GF-D8 (cell line): Measurements from ENCODE around the gene PLA2G2C.
"Not testable (repeated sequence)": the region's sequence is repeated elsewhere in the genome, so short reads cannot be mapped to it uniquely, and the experiment has no call there.

ENCODE experiments used
- DNase-seq: peaks from one replicate; lab custom pipeline; 2025; lab: John Stamatoyannopoulos, UW

Gene PLA2G2C

DNA sequence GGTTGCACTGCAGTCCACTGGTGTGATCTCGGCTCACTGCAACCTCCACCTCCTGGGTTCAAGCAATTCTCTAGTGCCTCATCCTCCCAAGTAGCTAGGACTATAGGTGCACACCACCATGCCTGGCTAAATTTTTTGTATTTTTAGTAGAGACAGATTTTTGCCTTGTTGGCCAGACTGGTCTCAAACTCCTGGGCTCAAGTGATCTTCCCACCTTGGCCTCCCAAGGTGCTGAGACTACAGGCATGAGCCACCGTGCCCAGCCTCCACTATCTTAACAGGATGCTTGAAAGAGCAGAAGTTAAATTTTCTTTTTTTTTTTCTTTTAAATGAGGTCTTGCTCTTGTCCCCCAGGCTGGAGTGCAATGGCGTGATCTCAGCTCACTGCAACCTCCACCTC lies 55.8 kb downstream of the PLA2G2C start:
- DNase-seq: not testable (repeated sequence)

DNA sequence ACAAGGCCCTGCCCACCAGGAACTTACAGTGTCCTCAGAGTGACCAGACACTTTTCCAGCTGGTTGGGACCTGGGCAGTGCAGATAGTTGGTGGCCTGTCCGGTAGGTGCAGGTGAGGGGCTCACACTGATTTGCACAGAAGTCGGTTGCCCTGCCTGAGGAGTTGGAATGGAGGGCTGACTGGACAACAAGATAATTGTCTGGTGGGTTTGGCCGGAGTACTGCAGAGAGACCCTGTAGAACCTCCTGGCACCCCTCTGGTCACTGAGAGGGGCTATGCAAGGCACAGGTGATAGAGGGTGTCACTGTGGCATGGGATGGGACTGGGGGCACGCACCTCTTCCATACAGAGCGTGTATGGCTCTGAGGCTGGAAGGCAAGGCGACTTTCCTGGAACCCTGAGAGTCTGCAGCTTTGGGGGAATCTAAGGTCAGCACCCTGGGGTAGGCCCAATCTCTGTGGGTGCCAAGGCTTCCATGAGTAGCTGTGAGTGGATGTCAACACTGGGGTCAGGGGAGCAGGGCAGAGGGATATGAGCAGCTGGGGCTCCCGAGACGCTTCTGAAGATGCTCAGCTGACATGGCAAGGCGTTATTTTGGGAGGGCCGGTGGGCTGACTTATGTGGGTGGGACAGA lies 59.4 kb downstream of the PLA2G2C start:
- no peak for DNase-seq

DNA sequence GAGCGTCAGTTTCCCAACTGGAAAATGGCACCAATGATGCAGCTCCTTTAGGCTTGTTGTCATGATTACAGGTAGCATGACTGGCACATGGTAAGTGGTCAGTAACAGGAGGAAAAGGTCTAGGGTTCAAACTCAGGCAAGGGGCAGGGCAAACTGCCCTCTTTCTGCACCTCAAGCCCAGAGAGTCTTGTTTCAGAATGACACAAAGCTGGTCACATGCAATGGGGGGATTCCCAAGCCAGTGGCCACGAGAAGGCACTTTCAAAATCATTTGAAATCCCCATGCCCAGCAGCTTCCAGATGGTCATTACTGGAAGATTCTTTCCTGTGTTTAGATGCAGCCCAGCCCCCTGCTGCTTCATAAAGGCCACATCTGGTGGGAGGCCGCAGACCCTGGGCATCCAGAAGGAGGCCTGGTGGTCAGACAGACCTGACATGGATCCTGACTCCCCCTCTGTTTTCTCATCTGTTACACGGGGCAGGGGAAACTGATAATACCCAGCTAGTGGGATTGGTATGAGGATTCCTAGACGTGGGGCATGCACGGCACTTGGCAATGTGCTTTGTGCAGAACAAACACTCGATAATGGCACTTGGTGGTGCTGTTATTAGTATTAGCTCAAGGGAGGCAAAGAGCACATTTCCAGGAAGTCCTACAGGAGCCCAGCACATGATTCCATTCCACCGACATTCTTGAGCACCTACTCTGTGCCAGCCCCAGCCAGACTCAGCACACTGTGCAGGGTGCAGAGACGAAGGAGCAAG lies 60.1 kb downstream of the PLA2G2C start:
- DNase-seq: no peak

DNA sequence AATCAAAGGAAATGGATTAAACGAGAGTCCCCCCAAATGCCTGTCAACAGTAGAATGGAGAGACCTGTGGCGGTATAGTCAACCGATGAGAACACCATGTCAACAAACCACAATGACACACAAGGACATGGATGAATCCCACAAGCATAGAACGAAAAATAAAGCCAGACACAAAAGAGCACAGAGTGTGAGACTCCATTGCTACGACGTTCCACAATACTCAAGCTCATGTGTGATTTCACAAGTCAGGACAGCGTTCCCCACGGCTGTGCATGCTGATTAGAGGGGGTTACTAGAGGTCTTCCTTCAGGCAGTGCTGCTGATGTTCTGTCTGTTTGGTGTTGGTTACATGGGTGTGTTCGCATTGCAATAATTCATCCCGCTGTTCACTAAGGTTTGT lies 61.2 kb downstream of the PLA2G2C start:
- DNase-seq: no peak

DNA sequence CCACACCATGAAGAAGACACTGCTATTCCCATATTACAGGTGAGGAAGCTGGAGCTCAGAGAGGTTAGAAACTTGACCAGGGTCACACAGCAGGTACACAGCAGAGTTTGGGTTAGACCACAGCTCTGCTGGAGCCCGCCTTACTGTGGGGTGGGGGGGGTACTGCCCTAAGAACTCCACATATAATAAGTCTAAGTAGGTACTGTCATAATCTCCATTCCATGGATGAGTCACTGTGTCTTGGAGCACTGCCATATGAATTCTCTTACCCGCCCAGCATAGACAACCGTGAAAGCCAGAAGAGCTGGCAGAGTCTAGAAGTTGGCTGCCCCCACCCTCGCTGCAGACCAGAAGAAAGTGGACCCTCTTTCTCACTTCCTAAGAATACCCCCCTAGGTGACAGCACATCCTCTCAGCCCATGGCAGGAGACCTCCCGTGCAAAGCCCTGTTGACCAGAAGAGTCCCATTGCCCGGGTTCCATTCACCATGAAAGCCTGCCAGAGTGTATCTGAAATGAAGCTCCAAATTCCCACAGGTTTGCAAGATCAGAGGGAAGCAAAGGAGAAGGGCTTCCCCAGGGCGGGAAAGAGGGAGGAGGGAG lies 61.8 kb downstream of the PLA2G2C start:
- no peak for DNase-seq

DNA sequence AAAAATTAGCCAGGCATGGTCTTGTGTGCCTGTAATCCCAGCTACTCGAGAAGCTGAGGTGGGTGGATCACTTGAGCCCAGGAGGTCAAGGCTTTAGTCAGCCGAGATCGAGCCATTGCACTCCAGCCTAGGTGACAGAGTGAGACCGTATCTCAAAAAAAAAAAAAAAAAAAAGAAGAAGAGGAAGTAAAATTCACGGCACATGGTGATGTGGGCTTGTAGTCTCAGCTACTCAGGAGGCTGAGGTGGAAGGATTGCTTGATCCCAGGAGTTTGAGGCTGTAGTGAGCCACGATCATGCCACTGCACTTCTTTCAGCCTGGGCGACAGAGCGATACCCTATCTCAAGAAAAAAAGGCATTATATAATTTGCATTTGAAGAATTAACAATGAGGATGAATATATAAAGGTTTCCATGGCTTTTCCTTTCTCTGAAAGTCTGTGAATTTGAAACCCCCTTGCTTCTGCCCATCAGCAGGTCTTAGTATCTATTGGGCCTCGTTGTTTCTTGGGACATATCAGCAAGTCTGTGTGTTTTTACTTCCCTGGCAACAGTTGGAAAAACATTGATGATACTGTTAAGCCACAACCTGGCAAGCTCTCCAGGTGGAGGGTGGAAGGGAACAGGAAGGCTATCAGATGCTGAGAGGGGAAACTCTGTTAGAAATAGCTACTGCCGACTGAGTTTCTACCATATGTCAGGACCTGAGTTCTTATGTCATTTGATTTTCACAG lies 62.4 kb downstream of the PLA2G2C start:
- DNase-seq: no peak

DNA sequence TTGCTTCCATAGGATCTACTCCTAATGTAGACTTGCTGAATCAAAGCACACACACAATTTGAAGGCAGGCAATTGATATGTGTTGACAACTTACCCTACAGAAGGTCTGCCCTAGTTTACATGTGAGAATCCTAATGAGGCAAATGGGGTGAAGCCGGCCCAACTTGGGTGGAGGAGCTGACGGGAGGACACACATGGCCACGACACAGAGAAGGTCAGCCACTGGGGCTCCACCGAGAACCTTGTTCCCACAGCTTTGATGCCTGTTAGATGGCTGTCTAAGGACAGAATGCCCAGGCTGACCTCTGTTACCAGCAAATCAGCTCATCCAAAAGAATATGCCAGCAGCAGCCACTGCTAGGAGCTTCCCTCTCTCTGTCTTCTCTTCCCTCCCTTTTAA lies 65.5 kb downstream of the PLA2G2C start:
- DNase-seq: no peak

DNA sequence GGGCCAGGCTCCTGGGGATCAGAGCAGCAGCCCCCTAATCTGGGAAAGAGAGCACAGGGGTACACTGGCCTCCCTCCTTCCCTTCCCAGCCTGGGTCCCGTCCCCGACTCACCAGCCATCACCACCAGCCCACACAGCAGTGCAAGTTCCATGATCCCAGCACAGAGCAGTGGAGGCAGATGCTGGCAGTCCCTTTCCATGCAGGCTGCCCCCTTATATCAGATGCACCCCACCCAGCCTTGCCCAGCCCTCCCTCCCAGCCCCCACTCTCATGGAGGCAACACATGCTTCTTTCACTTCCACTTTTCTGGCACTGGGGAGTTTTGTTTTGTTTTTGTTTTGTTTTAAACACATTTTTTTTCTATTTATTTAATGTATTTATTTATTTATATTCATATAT lies 67.0 kb downstream of the PLA2G2C start, which contains the start of gene PLA2G2D:
PLA2G2D (minus strand) TSS at position 190 of the 400 bp plus-strand sequence; CDS start at position 152, 38 bp downstream.
- no peak for DNase-seq

DNA sequence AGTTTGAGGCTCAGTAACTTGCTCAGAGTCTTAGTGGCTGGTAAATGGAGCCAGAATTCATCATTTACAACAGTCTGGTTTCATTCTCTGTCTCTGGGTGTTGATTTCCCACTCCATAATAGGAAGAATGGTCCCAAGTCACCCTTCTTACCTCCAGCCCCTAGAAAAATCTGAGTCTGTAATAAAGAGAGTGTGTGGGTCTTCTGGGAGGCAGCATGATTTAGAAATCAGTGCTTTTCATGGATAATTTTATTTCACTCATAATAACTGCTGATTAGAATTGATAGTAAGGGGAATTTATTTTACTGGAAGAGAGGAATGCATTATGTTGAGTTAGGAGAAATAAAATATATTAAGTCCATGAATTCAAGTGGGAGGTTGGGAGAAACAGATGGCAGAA lies 69.1 kb downstream of the PLA2G2C start:
- no peak for DNase-seq

DNA sequence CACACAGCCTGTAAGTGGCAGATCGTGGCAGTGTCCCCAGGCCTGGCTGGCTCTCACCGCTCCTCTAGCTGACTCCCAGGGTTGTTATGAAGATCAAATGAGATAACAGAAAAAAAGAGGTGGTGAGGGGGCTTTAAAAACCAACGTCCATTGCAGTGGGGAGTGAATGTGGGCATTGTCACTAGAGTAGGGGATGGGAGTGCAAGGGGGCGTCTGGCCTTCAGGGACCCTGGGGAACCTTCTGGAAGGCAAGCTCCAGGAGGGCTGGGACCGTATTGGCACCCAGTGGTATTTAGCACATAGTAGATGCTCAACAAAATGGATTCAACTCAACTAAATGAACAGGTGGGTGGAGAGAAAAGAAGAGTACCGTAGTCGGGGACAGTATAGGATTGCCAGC lies 70.4 kb downstream of the PLA2G2C start:
- DNase-seq: no peak

DNA sequence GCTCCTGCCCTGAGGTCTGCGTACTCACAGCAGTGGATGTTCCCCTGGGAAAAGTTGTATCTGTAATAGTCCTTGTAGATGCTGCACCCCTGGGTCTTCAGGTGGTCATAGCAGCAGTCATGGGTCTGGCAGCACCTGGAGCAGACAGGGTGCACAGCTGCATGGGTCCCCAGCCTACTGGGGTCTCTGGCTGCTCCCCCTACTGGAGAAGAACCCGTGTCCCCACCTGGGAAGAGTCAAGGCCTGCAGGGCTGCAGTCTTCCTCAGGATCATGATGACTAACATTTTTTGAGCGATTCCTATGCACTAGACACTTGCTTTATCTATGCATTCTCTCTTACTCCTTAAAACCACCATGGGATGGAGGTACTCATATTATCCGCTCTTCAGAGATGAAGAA lies 70.8 kb downstream of the PLA2G2C start:
- no peak for DNase-seq

DNA sequence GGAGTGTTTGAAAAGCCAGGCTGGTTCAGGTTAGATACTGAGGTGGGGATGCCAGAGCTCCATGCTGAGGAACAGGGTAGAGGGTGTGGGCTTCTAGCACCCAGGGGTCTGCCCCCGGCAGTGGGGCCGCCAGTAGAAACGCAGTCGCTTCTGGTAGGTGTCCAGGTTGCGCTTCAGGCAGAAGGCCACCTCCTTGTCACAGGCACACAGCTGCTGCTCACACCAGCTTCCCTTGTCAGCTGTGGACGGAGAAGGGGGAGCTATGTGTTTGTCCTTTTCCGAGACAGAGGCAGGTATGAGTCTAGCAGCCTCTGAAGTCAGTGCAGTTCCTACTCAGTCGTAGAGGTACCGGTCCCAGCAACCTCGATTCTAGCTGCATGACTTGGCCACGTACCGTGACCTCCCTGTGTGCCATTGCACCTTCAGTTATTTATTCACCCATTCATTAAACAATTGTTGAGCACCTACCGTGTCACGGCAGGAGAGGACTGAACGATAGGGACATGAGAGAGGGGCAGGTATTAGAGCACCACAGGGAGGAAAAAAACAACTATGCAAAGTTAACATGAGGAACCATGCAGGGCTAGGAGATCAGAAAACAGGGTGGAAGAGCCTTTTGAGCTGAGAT lies 72.2 kb downstream of the PLA2G2C start:
- DNase-seq: no peak
